ENCODE measurements around the gene RASAL3. TPM values are rescaled to one million over a fixed set of nuclear protein-coding genes. Genes with fewer than 3 reads are reported as not detected.

Gene RASAL3
- total RNA-seq, 2 donors from 2014 or later, result 2.8 to 4.3 TPM

- WGBS, result 6% methylated on average over 44 of the region's 44 CpGs
- H3K4me3 ChIP-seq, result peak overlapping the region; percentile 29 to 37
- no peaks in the 10 kb centered on the region for H3K36me3 ChIP-seq
- TF ChIP-seq CTCF (IDR thresholded peaks at IDR 0.05) (peak in 2 of 4 experiments; percentile 30 to 41), POLR2AphosphoS5 (IDR thresholded peaks at IDR 0.05) (no peak), POLR2A (IDR thresholded peaks at IDR 0.05) (no peak)
- no peak for DNase-seq (ENCODE audit: low spot score)
- no peaks in the 10 kb centered on the region for H3K9me3 ChIP-seq
- peaks cover 5% of the 10 kb centered on the region for H3K27me3 ChIP-seq (replicated peaks; ENCODE audit: insufficient read depth)
- intact Hi-C loops (cut with DNase I), result loop anchor here (5.0 to 10.0 kb wide), 2 partner anchors 102 to 186 kb away; no protein-coding TSS in a partner anchor
- peak overlapping the region; percentile 6 to 49 for H3K27ac ChIP-seq
- H3K4me1 ChIP-seq (replicated peaks), result peaks cover 10% of the 10 kb centered on the region
Observed at GRCh38 chr19:15453091-15453578, 11.2 kb downstream of the RASAL3 start.

GRCh38 chr19:15452111-15453047 lies 12.0 kb downstream of the RASAL3 start:
- peak; percentile 54 for TF ChIP-seq POLR2AphosphoS5 (IDR thresholded peaks at IDR 0.05)
- no peak for TF ChIP-seq CTCF (IDR thresholded peaks at IDR 0.05)
- TF ChIP-seq POLR2A (IDR thresholded peaks at IDR 0.05), result peak; percentile 49
- intact Hi-C loops (cut with DNase I), result loop anchor here (5.0 to 10.0 kb wide), 2 partner anchors 102 to 185 kb away; no protein-coding TSS in a partner anchor
- H3K4me1 ChIP-seq (replicated peaks), result peaks cover 6% of the 10 kb centered on the region
- 8% methylated on average over 37 of the region's 37 CpGs for WGBS
- H3K27me3 ChIP-seq (replicated peaks; ENCODE audit: insufficient read depth), result no peaks in the 10 kb centered on the region
- peak overlapping the region; percentile 29 to 37 for H3K4me3 ChIP-seq
- H3K36me3 ChIP-seq, result no peaks in the 10 kb centered on the region
- no peaks in the 10 kb centered on the region for H3K9me3 ChIP-seq
- DNase-seq (ENCODE audit: low spot score), result peak; percentile 59
- H3K27ac ChIP-seq, result peak overlapping the region; percentile 6 to 49

GRCh38 chr19:15450528-15450890 lies 13.8 kb downstream of the RASAL3 start:
- Histone ChIP-seq H3K27ac (peak overlapping the region; percentile 62 to 73), H3K9me3 (no peaks in the 10 kb centered on the region), H3K36me3 (no peaks in the 10 kb centered on the region), H3K27me3 (replicated peaks; ENCODE audit: insufficient read depth) (no peaks in the 10 kb centered on the region), H3K4me1 (replicated peaks) (peaks cover 6% of the 10 kb centered on the region), H3K4me3 (no peak overlapping the region)
- TF ChIP-seq POLR2AphosphoS5 (IDR thresholded peaks at IDR 0.05), result no peak
- TF ChIP-seq CTCF (IDR thresholded peaks at IDR 0.05), result no peak
- no peak for TF ChIP-seq POLR2A (IDR thresholded peaks at IDR 0.05)
- no peak for DNase-seq (ENCODE audit: low spot score)
- 84% methylated on average over 1 of the region's 1 CpG for WGBS
- intact Hi-C loops (cut with DNase I), result loop anchor here (5.0 to 10.0 kb wide), 2 partner anchors 104 to 183 kb away; no protein-coding TSS in a partner anchor

GRCh38 chr19:15449620-15450527 lies 14.5 kb downstream of the RASAL3 start, which contains the start of gene WIZ:
WIZ (minus strand) TSS chr19:15449956; CDS start chr19:15448307, 1,649 bp downstream.
- no peaks in the 10 kb centered on the region for H3K27me3 ChIP-seq (replicated peaks; ENCODE audit: insufficient read depth)
- peak; percentile 61 for DNase-seq (ENCODE audit: low spot score)
- H3K9me3 ChIP-seq, result no peaks in the 10 kb centered on the region
- intact Hi-C loops (cut with DNase I), result loop anchor here (5.0 to 10.0 kb wide), 2 partner anchors 105 to 183 kb away; no protein-coding TSS in a partner anchor
- TF ChIP-seq POLR2AphosphoS5 (IDR thresholded peaks at IDR 0.05) (no peak), POLR2A (IDR thresholded peaks at IDR 0.05) (no peak), CTCF (IDR thresholded peaks at IDR 0.05) (no peak)
- peak within 1 kb of the TSS; percentile 59 to 65 for H3K4me3 ChIP-seq
- peak within 1 kb of the TSS; percentile 62 to 73 for H3K27ac ChIP-seq
- WGBS, result 7% methylated on average over 13 of the region's 77 CpGs
- peaks cover 6% of the 10 kb centered on the region for H3K4me1 ChIP-seq (replicated peaks)
- H3K36me3 ChIP-seq, result no peaks in the 10 kb centered on the region
